IPS-NIHi7 (cell line): Measurements from ENCODE around the gene ATRNL1.
"Not testable (repeated sequence)": the region's sequence is repeated elsewhere in the genome, so short reads cannot be mapped to it uniquely, and the experiment has no call there.

Experiments
- DNase-seq: peaks from one replicate; pipeline ENCODE4 v3.0.0; 2012; ENCODE audit warnings: mixed read lengths; ENCODE audit errors: extremely low spot score

Gene ATRNL1

DNA sequence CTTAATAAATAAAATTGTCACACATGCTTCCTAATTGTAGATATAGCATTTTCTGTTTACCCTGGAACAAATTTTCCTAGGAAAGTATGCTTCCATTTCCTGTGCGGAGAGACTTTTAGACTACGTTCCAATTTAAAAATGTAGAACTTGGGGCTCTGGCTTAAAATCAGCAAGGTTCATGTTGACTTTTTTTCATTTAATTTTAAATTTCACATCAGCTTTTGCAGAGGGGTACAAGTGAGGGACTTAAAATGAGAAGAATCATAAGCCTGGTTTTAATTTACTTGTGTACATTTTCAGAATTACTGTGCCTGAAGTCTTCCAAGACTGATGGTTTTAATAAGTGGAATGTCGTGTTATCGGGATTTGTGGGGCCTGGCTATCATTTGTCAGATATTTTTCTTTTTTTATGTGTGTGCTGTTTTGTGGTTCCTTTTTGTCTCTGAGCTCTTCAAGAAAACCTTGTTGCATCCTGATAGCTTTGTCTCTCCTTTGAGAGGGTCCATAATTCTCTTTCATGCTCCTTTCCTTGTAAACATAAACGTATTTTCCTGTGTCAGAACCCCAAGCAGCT, 8.8 kb upstream of the ATRNL1 start:
- DNase-seq = no peak

DNA sequence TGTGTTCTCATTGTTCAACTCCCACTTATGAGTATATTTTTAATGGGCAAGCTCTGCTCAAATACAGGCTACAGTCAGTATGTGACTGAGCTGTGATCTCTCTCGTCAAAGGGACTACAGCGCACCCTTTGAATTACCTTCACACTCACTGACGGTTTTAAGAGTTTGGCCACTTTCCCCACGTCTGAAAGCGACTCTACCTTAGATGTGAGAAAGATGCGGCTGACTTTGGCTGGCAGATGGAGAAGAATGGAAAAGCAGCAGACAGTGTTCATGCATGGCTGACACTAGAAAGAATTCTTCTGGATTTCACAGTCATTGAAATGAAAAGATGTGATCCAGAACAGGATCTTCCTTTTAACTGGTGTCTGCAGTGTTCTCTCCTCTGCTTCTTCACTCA, 2.0 kb upstream of the ATRNL1 start:
- DNase-seq = no peak

DNA sequence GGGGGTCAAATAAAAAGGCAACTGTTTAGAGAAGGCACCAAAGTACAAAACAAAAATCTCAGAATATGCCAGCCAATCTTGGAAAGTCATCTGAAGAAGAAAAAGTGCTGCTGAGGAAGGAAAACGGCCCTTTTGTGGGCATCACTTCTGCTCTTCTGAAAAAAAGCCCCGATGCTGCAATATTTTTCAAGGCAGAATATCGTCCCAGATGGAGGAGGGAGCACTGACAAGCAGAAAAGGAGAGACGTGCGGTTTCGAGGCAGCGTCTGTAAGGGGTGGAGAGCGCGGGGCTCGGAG, 959 bp upstream of the ATRNL1 start:
- DNase-seq = no peak

DNA sequence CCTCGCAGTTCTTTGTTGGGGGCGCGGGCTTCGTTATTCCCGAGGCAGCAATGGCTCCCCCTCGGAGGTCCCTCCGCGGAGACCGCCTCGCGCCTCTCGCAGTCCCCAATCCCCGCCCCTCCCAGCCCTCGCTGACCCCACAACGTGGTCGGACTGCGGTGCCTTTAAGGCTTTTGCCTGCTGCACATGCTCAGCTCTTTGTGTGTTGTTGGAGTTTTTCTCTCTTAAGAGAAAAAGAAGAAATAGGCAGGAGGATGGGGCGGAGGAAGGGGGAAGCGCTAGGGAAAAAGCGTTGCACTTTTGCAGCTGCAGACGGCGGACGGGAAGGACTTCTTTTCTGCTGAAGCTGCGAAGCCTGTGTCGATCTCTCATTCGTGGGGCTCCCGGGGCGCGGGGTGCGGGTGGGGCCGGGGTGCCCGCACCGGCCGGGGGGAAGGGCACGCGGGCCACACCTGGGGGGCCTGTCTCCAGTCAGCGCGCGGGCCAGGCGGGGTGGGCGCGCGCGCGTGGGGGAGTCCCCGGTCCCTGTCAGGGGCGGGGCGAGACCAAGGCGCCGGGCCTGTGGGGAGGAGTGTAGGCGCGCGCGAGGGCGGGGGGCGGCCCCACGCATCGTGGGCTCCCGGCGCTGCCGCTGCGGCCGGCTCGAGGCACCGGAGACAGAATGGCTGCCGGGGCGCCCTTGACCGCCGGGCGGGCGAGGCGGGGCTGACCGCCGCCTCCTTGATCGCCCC, 445 bp upstream of the ATRNL1 start:
- DNase-seq = peak; percentile 50

DNA sequence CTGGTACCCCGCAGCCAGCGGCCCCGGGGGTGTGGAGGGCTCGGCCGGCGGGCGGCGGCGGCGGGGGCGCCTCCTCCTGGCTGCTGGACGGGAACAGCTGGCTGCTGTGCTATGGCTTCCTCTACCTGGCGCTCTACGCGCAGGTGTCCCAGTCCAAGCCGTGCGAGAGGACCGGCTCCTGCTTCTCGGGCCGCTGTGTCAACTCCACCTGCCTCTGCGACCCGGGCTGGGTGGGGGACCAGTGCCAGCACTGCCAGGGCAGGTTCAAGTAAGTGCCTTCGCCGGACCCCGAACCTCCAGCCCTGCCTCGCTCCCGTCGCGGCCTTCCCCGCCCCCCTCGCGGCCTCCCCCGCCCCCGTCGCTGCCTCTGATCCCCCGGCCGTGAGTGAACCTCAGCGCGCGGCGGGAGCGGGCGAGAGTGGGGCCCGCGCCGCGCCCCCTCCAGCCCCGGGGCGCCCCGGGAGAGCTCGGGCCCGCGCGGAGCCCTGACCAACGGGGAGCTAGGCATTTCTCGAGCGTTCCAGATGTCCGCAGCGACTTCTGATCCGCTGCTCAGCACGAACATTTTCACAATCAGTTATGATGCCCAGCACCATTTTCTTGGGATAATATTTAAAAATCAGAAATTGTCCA, 727 bp downstream of the ATRNL1 start:
- DNase-seq = peak; percentile 62

DNA sequence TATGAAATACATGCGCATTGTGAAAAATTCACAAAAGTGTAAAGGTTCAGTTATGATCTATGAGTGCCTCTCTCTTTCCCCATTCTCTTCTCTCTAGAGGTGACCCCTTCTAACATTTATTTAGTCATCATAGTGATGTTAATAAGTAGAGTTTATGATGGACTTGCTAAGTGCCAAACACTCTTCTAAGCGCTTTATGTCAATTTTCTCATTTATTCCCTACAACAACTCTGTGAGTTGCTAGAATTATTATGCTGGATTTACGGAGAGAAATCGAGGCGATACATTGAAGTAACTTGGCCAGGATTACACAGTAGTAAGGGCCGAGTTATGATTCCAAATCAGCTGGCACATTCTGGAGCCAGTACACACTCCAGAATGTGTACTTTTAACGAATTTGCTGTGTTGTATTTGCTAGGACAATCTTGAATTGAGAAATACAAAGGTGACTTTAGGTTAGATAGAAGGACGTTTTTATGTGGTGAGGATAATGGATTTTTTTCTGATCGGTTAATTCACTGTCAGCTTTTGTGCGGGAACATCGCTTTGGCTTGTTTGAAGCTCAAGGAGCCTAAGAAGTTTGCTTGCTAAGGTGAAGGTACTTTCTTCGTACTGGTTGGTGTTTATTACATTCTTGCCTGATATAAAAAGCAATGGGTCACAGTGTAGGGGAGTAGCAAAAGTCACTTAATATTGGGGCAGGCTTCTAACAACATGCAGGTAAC, 1.4 kb downstream of the ATRNL1 start:
- no peak for DNase-seq

DNA sequence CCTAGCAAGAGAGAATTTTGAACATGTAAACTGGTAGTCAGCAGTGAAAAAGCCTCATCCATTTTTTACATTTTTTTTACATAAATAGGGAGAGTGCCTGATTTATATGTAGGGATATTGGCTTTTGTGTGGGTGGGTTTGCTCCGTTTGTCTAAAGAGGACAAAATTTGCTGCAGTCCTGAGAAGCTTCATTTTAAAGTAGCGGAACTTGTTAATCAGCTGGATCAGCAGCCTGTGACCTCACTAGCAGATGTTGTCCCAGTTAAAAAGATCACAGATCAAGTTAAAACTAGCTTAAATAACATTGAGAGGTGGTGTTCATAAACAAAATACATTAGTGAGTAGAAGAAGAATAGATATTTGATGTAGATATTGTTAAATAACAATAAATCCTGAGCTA, 2.6 kb downstream of the ATRNL1 start:
- DNase-seq = no peak

DNA sequence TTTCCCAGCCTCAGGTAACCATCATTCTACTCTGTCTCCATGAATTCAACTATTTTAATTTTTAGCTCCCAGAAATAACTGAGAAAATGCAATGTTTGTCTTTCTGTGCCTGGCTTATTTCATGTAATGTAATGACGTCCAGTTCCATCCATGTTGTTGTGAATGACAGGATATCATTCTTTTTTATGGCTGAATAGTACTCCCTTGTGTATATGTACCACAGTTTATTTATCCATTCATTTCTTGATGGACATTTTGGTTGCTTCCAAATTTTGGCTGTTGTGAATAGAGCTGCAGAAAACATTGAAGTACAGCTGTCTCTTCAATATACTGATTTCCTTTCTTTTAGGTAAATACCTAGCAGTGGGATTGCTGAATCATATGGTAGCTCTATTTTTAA, 10.5 kb downstream of the ATRNL1 start:
- no peak for DNase-seq

DNA sequence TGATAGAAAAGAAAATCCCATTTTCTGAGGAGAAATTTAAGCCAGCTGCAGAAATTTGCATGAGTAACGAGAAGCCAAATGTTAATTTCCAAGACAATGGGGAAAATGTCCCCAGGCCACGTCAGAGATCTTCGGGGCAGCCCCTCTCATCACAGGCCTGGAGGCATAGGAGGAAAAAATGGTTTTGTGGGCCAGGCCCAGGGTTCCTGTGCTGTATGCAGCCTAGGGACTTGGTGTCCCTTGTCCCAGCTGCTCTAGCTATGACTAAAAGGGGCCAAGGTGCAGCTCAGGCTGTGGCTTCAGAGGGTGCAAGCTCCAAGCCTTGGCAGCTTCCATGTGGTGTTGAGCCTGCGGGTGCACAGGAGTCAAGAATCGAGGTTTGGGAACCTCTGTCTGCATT, 12.2 kb downstream of the ATRNL1 start:
- not testable (repeated sequence) for DNase-seq

DNA sequence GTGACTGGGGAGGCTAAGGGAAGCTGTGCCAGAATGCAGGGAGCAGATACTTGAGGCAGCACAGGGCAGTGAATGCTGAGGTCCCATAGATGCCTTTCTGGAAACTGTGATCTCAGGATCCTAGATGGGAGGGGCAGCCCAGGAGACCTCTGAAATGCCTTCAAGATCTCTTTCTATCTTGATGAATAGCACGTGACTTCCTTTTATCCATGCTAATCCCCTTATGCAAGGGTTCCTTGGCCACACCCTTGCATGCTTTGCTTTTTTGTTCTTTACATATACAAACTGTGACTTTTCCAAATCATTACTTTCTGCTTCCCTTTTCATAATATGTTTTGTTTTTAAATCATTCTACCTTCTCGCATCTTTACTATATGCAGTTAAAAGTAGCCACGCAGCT, 14.7 kb downstream of the ATRNL1 start:
- no peak for DNase-seq

DNA sequence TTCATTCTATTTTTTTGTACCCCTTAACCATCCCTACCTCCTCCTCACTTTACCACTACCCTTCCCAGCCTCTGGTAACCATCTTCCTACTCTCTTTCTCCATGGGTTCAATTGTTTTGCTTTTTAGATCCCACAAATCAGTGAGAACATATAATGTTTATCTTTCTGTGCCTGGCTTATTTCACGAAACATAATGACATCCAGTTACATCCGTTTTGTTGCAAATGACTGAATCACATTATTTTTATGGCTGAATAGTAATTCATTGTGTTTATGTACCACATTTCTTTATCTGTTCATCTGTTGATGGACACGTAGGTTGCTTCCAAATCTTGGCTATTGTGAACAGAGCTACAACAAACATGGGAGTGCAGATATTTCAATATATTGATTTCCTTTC, 24.1 kb downstream of the ATRNL1 start:
- no peak for DNase-seq

DNA sequence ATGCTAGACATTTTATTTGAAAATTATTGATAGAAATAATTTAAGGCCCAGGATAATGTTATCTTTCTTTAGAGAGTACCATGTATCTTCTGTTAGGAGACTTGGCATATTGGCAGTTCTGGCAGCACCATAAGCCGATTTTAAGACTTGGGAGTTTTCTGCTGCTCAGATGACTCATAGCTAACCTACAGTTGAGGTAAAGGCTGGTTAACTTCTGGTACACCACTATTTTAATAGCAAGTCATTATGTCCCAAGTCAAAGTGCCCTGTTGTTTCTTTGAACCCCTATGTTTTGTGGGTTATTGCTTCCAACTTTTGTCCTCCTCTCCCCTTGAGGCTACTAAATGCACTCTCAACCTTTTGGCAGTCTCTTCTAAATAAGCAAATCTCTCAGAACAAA, 25.2 kb downstream of the ATRNL1 start:
- DNase-seq = no peak

DNA sequence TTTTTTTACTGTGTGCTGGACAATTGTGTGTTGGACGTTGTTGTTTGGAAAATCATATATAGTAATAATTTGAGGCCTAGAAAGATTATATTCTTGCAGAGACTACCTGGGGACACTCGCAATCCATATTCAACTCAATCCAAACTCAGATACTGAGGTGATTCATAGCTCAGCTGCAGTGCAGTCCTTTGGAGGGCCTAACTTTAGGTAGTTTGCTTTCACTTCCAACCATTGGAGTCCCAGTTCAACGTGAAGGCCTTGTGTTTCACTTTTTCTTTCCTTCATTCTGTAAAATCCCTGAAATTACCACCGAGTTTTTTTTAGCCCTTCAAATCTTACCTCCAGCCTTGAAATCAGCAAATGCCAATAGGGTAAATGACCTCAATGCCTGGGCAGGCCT, 32.3 kb downstream of the ATRNL1 start:
- no peak for DNase-seq

DNA sequence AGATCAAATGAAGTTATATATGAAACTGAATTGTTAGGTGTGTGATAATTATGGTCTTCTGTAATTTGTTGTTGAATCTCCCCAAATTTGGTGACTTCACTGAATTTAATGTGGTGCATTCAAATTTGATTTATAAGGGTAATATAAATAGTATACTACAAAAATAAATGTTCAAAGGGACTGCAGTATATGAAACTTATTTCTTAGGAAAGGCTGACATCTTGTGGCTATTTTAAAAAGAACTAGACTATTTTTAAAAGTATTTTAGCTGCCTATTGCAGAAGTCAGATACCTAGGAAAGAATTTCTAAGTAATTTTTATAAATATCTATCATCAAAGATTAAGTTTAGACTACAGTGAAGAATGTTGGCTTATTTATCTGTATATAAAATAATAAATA, 36.6 kb downstream of the ATRNL1 start:
- no peak for DNase-seq

DNA sequence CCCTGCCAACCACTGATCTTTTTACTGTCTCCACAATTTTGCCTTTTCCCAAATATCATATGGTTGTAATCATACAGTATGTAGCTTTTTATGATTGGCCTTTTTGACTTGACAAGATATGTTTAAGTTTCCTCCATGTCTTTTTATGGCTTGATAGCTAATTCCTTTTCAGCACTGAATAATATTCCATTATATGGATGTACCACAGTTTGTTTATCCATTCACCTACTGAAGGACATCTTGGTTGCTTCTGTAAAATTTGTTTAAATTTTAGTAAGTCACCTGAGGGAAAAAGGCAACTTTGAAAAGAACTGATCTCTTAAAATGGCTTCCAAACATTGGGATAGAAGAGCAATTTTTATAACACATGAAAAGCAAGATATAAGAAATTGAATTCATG, 43.5 kb downstream of the ATRNL1 start:
- no peak for DNase-seq

DNA sequence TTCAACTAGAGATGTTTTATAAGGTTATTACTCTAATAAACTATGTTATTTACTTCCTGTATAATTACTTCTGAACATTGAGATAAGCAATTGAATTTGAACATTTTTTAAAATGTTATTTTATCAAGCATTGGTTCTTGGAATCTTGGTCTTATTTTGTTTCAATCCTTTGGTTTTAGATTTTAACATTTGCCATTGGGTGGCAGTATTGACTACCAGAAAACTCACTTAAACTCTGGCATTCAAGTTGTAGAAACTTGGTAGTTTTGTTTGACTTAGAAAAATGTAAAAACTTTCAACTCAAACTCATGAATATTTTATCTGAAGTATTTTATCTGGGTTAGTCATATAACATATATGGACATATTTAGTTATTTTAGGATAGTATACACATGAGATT, 48.1 kb downstream of the ATRNL1 start:
- DNase-seq = peak; percentile 19

DNA sequence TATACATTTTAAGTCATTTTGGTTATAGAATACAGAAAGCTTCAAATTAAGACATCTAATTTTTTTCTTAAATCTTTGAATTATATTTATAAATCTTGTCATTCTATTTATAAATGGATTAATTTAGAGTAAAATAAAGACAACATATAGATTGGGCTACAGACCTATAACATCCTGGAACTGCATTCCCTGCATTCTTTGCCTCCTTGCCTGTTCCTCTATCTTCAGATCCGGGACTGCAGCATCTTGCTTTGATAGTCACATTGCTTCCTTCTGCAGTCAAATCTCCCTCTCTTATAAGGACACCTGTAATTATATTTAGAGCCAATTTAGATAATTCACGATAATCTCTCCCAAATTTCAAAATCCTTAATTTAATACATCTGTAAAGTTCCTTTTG, 64.2 kb downstream of the ATRNL1 start:
- DNase-seq = no peak

DNA sequence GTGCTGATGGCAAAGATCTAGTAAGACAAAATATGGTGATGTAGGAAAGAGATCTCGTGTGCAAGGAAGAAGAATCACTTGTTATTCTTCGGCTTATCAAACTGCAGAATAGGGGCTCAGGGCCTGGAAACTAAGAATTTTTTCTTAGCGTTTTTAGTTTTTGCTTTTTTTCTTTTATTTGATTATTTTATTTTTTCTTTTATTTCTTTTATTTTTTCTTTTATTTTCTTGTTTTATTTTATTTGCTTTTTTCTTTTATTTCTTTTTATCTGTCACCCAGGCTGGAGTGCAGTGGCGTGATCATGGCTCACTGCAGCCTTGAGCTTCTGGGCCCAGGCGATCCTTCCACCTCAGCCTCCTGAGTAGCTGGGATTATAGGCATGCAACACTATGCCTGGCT, 70.0 kb downstream of the ATRNL1 start:
- DNase-seq = no peak

DNA sequence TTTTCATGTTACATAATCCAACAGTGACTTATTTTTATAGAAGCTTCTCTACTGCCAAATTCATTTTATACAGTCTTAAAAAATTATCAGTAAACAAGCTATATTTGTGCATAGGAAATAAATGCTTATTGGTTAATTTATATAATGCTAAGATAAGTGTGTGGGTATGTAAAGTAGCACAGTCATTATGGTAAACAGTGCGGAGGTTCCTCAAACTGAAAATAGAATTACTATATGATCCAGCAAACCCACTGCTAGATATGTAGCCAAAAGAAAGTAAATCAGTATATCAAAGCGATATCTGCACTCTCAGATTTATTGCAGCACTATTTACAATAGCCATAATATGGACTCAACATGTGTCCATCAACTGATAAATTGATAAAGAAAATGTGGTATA, 71.1 kb downstream of the ATRNL1 start:
- DNase-seq = no peak

DNA sequence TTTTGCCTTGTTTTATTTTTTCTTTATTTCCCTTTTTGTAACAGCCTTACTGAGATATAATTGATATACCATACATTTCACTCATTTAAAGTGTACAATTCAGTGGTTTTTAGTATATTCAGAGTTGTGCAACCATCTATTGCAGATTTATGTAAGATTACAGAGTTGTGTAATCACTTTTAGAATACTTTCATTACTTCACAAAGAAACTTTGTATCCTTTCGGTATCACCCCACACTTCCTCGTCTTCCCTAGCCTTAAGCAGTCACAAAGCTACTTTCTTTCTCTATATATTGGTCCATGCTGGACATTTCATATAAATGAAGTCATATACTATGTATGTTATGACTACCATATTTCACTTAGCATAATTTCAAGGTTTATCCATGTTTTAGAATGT, 74.6 kb downstream of the ATRNL1 start:
- no peak for DNase-seq

DNA sequence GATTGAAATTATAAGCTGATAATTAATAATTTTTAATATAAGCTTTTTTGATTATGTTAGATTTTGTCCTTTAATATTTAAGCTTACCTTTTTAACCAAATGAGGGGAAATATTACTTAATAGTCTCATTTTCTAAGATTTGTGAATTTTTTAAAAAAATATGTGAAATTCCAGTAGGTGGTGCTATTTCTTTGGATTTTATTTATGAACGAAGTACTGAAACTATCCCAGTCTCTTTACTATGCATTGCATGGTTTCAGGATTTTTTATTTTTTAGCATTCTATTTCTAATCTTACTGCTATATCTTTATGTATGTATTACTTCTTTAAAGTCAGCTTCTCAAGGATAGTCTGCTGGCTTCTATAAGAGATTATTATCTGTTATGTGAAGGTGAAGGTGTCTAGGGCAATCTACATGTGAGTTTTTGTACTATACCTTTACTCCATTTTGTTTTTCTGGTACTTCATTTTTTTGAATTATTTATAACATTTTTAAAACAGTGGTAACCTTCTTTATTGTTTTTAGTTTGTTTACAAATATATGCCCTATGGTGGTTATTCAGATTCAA, 78.3 kb downstream of the ATRNL1 start:
- no peak for DNase-seq

DNA sequence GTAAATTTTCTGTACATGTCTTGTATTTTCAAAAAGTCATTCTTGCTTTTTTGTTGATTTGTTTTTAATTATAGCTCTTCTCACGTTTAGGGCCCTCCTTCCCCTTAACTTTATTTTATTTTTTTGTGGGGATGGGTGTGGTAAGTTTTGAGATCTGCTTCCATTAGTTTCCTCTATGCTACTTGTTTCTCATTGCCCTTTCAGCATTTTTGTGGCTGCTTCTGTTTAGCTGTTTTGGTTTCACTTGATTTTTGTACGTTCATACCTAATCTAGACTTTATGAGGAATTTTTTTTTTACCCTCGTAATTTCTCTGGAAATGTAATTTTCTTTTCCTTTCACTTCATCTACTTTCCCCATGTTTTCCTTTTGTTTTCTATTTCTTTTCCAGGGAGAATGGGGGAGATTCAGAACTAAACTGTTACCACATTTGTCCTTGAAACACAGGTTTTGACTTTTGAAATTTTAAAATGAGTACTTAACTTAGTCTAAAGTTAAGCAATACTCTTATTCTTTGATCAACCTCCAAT, 80.8 kb downstream of the ATRNL1 start:
- no peak for DNase-seq
